GM19324 (cell line): ENCODE measurements around the gene PRSS33.

Experiments
- ATAC-seq: cut with Tn5 transposase; IDR thresholded peaks from one replicate; pipeline ENCODE4 v1.9.1; 2021; ENCODE audit warnings: mild to moderate bottlenecking, moderate library complexity; ENCODE audit not compliant: unreplicated experiment, low FRiP score

The PRSS33 gene

DNA sequence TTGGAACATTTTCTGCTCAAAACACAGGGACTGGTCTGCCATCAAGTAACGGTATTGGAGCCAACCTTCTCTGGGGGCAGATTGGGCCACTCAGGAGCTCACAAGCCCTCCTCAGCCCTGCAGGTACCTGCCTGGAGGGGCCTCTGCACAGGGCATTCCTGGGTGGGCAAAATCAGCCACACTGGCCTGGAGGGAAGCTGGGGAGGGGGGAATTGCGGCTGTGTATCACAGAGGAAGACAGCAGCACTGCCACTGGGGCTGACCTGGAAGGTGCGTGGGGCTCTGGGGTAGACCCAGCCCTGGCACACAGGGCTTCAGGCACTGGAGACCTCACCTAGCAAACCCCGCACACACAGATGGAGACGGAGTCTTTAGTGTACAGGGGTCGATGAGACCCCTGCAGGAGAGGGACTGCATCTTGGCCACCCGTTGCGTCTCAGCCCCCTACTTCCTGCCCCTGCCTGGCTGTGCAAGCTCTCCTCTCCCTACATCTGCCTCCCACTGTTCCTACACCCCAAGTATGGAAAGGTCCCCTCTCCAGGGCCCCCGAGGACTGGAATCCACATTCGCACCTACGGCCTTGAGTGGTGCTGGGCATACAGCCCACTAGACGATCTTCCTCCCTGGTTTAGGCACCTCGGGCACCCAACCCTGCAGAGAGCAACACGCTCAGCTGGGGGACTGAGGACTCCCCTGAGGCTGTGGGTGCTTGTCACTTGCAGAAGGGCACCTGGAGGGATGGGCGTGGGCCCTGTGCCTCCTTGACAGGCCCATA lies 42.1 kb downstream of the PRSS33 start:
- ATAC-seq: no peak

DNA sequence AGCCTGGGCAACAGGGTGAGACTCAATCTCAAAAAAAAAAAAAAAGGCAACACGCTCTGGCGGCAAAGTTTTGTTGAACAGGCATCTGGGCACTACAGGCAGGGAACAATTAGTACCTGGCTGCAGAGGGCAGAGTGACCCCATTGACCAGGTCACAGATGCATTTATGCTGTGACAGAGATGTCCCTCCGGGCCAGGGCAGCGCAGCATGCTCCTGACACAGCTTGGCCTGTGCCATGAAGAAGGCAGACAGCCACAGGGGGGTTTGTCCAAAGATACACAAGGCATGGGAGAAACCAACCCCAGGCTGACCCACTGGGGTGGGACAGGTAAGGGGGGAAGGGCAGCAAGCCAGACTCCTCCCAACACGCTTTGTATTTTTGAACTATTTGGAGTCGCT lies 42.6 kb downstream of the PRSS33 start:
- ATAC-seq: no peak

DNA sequence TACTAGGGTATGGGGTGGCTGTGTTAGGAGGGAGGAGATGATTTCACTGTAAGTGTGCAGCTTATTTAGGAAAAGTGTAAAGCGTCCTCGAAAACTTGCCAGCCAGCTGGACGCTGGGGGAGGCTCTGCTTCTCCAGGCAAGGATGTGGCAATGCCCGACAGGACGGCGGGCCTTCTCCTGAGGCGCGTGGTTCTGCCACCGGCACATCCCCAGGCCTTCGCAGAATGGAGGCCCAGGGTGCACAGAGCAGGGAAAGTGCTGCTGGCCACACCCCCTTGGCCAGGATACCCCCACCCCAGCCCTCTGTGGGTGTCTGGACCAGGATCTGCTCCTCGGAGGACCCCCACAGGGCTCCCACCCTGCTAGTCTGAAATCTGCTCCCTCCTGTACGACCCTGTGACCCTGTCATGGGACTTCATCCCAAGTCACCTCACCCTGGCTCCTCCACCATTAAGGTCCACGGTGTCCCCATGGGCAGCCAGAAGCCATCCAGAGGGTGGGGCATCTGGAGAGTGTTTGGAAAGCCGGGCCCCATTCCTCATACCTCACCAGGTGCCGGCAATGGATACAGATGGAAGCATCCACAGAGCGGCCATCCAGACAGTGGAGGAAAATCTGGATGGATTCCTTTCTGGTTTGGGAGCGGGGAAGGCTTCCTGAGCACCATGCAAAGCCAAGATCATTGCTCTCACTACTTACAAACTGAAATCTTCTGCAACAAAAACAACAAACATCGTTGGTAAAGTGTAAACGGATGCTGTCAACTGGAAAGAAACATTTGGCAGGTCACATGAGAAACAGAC lies 44.2 kb downstream of the PRSS33 start:
- ATAC-seq: no peak

DNA sequence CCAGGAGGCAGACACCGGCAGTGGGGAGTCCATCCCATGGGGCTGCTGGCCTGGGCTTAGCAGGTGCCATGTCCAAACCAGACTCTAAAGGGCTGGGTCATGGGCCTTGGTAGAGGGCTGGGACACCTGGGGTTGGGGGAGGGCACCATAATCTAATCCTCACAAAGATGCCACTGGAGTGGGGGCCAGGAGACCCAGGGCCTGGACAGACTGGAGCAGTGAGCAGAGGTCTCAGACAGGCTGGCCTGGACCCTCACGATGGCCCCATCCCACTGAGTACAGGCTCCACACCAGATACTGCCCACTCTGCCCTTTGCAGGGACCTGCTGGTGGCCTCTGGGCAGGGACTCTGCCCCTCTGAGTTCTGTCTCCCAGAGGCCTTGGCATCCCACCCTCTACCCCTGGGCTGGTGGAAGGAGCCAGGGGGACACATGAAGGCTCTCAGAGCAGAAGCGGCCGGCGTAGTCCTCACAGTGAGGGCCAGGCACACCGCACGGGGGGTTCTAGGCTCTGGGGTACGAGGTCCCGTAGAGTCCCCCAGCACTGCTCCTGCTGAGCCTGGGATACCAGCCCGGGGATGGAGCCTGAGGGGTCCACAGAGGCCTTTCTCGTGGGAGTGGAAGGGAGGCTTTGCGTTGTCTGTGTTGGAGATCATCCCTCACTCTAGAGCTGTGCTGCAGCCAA lies 44.9 kb downstream of the PRSS33 start:
- ATAC-seq: no peak

DNA sequence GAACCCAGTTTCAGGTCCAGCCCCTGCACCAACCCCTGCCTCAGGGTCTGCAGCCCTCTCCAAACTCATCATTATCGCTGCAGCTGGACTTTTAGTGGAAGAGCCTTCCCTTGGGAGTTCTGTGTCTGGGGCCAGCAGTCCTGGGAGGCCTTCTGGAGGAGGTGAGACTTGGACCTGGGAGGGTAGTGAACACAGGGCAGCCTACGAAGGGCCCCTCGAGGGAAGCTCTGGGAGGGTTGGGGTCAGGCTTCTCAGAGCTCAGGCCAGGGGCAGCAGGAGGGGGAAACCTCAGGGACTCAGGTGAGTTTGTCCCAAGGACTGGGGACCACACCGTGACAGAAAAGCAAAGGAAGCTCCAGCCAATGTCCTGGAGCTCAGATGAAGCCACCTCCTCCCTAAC lies 46.2 kb downstream of the PRSS33 start:
- ATAC-seq: no peak

DNA sequence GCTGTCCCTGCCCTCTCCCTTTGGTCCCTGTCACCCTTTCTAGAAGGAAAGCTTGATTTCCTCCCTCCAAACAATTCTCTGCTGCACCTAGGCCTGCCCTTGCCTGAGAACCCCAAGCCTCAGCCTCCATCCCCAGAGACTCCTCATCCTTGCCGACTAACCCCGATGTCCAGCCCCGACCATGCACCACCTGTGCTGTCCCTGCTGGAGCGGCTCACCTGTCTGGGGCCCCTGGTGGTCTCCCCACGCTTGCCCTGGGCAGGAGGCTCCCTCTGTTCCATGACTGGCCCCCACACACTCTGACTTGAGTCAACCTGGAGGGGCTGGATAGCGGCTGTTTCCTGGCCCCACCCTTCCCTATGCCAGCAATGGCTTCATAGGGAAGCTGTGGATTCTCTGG lies 46.9 kb downstream of the PRSS33 start:
- no peak for ATAC-seq

DNA sequence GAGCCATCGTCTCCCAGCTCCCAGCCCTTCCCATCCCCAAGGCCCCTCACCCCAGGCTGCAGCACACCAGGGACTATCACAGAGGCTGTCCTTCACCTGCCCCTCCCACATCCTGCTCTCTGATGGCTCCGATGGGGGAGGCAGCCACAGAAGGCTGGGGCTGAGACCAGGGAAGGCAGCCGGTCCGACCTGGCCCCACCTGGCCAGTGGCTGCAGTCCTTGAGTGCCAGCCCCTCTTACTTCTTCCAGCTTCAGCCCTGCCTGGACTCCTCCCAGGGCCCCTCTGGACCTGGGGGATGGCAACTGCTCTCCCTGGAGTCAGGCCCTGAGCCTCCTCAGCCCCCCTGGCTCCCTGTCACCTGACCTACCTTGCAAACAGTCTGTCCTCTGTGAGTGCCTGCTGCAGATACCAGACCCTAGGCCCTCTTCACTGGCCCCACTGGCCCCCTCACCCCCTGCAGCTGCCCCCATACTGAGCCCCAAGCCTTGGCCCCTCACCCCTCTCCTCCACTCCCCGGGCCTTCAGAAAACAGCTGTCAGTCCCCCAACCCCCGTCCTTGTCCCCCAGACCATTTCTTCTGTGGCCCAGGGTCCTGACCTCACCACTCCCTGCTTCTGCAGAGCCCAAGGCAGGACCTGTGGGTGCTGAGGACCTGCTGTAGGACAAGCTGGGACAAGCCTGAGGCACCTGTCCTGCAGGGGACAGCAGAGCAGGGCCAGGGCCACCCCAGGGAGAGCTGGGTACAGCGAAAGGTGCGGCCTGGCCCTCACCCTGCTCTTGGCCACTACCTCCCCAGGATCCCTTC lies 47.5 kb downstream of the PRSS33 start:
- ATAC-seq: no peak

DNA sequence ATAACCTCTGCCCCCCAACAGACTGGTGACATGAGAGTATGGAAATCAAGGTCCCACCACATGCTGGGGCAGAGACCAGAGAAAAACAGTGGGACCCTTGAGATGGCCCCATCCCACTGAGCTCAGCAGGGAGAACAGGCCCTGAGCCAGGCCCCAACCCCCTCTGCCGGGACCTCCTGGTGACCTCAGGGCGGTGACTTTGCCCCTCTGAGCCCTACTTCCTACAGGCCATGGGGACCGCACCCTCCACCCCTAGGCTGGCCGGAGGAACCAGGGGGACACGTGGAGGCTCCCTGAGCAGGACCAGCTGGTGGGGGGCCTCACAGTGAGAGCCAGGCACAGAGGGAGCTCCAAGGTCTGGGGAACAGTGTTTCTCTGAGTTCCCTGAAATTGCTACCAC lies 48.7 kb downstream of the PRSS33 start:
- no peak for ATAC-seq

DNA sequence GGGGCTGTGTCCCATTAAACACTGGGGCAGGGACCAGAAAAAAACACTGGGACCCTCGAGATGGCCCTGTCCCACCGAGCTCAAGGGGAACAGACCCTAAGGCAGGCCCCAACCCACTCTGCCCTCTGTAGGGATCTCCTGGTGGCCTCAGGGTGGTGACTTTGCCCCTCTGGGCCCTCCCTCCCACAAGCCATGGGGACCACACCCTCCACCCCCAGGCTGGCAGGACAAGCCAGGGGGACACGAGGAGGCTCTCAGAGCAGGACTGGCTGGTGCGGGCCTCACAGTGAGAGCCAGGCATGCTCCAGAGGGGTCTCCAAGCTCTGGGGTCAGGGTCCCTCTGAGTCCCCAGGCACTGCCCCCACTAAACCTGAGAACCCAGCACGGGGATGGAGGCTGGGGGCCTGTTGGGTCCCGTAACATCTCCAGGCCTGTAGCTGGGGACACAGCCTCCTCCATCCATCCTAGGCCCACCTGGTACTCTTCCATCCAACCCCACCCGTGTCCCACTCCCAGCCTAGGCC lies 49.4 kb downstream of the PRSS33 start:
- no peak for ATAC-seq

DNA sequence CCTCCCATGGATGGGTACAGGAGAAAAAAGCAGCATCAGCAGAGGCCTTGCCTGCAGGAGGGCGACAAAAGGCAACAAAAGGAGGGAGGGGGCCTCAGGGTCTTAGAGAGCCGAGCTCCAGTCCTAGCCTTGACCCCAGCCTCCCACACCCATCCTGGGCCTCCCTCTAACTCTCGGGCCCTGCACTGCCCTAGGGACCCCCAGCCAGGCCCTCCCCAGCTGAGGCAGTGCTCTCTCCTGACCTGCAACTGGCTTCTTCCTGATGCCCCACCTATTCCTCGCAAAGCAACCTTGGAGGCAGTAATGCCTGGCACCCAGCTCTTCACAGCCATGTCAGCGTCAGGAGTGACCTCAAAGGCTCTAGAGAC lies 50.1 kb downstream of the PRSS33 start:
- no peak for ATAC-seq

DNA sequence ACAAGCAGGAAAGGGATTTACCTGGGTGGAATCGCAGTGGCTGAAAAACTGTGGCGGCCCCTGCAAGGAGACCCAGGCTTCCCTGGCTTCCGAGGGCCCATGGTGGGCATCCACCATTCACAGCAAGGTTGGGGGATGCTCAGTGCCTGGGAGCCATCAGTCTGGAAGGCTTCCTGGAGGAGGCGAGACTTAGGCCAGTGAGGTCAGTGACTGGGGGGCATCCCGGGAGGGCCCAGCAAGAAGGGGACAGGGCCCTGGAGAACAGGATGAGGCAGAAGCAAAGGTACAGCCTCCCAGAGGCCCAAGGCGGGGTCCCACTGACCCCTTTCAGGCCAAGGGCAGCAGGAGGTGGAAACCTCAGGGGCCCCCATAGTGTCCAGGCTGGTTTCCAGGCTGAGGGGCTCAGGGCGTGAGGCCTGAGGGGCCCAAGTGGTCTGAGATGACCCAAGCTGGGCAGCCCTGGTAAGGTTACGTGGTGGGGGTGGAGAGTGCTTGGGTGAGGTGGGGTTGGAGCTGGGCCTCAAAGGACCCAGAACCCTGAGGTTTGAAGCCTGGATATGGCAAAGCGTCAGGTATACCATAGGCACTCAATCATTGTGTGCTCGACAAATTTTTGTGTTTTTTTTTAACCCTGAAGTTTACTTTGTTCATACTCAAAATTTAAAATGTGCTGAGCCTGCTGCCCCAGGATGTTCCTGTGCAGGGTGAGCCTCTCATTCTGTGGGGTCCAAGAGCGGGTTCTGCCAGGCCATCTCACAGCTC lies 50.7 kb downstream of the PRSS33 start:
- ATAC-seq: no peak

DNA sequence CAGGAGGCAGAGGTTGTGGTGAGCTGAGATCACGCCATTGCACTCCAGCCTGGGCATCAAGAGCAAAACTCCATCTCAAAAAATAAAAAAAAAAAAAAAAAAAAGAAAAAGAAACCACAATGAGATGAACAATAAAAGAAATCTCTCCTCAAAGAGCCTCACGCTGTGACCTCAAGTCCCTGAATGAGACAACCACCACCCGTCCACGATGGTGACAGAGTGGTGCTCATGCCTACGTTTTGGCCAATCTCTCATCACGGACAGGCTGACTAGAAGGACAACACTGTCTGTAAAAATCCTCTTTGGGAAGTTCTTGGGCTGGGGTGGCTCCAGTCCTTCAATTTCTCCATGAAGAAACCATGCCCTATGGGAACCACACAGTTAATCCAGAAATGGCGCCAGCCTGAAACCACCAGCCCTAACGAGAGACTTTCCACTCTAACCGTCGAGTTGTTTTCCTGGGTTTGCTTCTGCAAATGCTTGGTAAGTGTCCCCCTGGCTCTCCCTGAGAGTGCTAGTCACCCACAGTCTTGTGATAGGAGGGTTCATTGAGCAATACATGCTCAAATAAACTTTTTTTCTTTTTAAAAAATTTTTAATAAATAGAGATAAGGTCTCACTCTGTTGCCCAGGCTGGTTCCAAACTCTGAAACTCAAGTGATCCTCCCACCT lies 52.4 kb downstream of the PRSS33 start:
- ATAC-seq: no peak
